Skin epidermis (tissue), 12 donors: ENCODE results near the gene ZG16.

Experiments used
- H3K27ac ChIP-seq, 21 experiments: fragments of 200-600 bp; sonication (generic) in 11 of 21; one replicate each; pipeline ENCODE4 v1.5.0; 2020; ENCODE audit warnings: mild to moderate bottlenecking in 3 of 21, inconsistent platforms in 2 of 21, moderate library complexity in 2 of 21
- H3K4me3 ChIP-seq, 7 experiments: fragments of 200-600 bp; sonication (generic) in 2 of 7; one replicate each; pipeline ENCODE4 v1.5.0; 2020; ENCODE audit warnings: inconsistent platforms in 2 of 7, mild to moderate bottlenecking in 2 of 7, moderate library complexity in 1 of 7

Gene ZG16

DNA sequence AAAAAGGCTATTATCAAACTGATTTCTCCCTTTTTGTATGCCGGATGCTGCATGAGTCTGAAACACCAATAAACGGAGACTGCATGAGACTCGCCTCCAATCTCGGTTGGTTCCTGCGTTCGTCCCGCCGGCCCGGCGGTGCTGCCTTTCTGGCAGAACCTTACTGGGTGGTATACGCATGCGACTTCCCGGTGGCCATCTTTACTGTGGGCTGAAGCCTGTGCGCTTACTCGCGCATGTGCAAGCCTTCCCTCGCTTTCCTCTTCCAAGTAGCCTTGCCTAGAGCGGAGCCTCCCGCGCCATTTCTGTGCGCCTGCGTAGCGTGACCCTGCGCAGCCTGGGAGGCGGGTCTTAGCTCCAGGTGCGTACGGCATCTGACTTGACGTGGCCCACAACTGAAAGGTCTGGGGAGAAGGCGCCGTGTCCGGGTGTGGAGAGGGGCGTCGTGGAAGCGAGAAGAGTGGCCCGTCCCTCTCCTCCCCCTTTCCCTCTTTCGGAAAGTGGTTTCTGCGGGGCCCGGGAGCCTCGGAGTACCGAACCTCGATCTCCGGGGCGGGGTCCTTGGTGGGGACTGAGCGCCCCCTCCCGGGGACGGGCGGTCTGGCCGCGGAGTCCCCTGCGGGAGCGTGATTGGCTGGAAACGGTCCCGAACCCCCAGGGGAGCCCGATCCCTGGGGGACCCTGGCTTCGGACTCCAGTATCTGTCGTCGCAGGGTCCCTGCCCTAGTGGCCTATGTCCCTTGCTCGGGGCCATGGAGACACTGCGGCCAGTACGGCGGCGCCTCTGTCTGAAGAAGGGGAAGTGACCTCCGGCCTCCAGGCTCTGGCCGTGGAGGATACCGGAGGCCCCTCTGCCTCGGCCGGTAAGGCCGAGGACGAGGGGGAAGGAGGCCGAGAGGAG is 38.0 kb downstream of the ZG16 start, which contains the start of gene PAGR1:
Gene PAGR1 (plus strand): TSS at position 360 of the 901 bp plus-strand sequence. CDS start 374 bp downstream, at position 734.
- H3K4me3 ChIP-seq, result peak within 1 kb of the TSS; percentile 48 to 85 (median 66)
- H3K27ac ChIP-seq, result peak within 1 kb of the TSS; percentile 59 to 98 (median 91)

GRCh38 chr16:29816694-29817441 is 38.8 kb downstream of the ZG16 start:
- H3K4me3 ChIP-seq, result peak overlapping the region; percentile 48 to 85 (median 66)
- H3K27ac ChIP-seq, result peak overlapping the region; percentile 59 to 98 (median 91)

- Histone ChIP-seq H3K27ac (peak overlapping the region in 5 of 21 experiments; percentile 88 to 95 (median 91)), H3K4me3 (no peak overlapping the region)
Measured at GRCh38 chr16:29818082-29818481, 40.0 kb downstream of the ZG16 start.

DNA sequence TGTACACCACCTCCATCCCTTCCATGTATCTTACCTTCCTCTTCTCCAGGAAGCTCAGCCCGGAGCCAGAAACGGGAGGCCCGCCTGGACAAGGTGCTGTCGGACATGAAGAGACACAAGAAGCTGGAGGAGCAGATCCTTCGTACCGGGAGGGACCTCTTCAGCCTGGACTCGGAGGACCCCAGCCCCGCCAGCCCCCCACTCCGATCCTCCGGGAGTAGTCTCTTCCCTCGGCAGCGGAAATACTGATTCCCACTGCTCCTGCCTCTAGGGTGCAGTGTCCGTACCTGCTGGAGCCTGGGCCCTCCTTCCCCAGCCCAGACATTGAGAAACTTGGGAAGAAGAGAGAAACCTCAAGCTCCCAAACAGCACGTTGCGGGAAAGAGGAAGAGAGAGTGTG is 41.5 kb downstream of the ZG16 start:
- peak overlapping the region in 15 of 21 experiments; percentile 85 to 97 (median 92) for H3K27ac ChIP-seq
- peak overlapping the region in 2 of 7 experiments; percentile 67 to 68 for H3K4me3 ChIP-seq

- Histone ChIP-seq H3K27ac (peak within 1 kb of the TSS; percentile 71 to 97 (median 91)), H3K4me3 (peak within 1 kb of the TSS; percentile 41 to 68 (median 55))
Measured at GRCh38 chr16:29820271-29820701, 42.2 kb downstream of the ZG16 start, which contains the start of gene MVP. MVP (plus strand) TSS chr16:29820462; CDS start chr16:29830550, 10,088 bp downstream.

- Histone ChIP-seq H3K27ac (peak overlapping the region; percentile 71 to 97 (median 91)), H3K4me3 (peak overlapping the region; percentile 41 to 68 (median 55))
Measured at GRCh38 chr16:29820730-29821642, 42.9 kb downstream of the ZG16 start.

DNA sequence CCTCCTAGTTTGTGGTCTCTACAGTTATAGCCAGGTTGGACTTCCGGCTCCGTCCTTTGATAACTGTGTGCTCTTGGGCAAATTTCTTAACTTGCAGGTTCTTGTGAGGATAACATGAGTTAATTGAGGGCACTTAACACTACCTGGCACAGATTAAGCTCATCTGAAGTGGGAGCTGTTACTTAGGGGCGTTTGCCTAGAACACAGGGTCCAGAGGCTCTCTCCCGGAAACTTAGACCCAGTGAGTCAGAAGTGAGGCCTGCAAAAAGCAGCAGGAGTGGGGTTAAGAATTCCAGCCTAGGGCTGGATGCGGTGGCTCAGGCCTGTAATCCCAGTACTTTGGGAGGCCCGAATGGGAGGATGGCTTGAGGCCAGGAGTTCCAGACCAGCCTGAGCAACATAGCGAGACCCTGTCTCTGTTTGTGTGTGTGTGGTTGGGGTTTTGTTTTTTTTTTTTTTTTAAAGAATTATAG is 43.6 kb downstream of the ZG16 start:
- Histone ChIP-seq H3K4me3 (peak overlapping the region; percentile 41 to 68 (median 55)), H3K27ac (peak overlapping the region; percentile 71 to 97 (median 91))

DNA sequence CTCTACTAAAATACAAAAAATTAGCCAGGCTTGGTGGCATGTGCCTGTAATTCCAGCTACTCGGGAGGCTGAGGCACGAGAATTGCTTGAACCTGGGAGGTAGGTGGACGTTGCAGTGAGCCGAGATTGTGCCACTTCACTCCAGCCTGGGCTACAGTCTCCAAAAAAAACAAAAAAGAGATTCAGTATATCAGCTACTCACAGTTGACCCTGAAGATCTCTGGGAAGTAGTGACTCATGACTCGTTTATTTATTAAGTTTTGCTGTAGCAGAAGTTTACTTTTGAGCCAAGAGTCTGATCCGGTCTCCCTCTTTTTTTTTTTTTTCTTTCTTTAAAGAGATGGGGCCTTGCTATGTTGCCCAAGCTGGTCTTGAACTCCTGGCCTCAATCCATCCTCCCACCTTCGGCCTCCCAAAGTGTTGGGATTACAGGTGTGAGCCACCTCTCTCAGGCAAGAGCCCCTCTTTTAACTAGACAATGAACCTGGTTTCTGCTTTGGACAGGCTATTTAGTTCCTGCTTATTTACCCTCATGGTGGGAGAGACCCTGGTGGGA is 46.6 kb downstream of the ZG16 start:
- H3K27ac ChIP-seq, result peak overlapping the region in 19 of 21 experiments; percentile 15 to 97 (median 69)
- H3K4me3 ChIP-seq, result no peak overlapping the region

DNA sequence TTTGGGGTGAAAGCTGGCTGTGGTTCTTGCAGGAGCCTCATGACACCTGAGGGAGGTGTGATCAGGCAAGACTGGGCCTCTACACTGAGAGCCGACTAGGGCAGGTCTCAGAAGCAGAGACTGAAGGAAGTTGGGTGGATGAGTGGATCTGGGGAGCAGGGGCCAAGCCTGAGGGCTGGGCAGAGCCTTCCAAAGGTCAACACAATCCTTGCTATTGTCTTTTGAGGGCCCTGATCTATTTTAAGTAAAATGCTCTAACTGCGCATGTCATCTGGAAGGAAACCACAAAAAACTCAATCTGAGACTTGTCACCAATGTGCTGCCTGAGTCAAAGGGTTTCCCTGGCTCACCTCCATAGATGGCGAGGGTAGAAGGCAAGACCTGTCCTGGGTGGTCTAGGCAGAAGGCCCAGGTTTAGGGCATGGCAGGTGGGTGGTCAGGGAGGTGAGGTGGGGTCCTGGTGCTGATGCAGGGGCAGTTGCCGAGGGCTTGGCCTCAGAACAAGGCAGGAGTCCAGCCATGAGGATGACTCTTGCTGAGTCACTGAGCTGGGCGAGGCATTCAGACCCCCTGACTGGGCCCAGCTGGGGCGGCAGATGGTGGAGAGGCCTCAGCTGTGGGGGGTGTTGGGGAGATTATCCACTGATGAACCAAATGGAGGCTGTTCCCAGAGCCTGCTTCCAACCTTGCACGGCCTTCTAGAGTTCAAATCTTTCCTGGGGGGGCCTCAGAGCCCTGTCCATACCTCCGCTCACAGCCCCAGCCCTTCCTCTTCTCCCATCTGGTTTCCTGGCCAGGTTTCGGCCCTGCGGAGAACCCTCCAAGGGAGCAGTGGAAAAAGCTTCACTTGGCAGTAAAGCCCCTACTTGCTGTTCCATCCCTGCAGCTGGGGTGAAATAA is 47.3 kb downstream of the ZG16 start:
- no peak overlapping the region for H3K4me3 ChIP-seq
- peak overlapping the region in 19 of 21 experiments; percentile 2 to 97 (median 69) for H3K27ac ChIP-seq

- H3K4me3 ChIP-seq, result no peak overlapping the region
- peak overlapping the region in 13 of 21 experiments; percentile 2 to 97 (median 71) for H3K27ac ChIP-seq
Measured at GRCh38 chr16:29826342-29826695, 48.3 kb downstream of the ZG16 start.

GRCh38 chr16:29830774-29831173 is 52.7 kb downstream of the ZG16 start:
- Histone ChIP-seq H3K27ac (peak overlapping the region in 1 of 21 experiments; percentile 45), H3K4me3 (no peak overlapping the region)

DNA sequence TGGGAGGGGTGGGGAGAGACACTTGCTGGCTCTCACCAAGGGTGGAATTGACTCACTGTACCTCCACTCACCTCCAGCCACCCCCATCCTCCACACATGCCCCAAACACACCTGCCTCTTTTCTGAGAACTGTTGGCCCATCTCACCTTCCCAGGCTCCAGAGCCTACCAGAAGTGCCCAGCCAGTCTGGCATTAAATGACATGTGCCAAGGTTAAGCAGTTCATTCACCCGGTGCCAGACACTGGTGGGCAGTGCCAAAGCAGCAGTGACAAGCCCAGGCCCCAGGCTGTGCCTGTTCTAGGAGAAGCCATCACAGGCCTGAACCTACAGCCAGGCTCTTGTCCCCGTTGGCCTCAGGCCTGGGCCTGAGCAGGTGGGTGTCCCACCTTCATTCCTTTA is 53.4 kb downstream of the ZG16 start:
- no peak overlapping the region for H3K27ac ChIP-seq
- no peak overlapping the region for H3K4me3 ChIP-seq
